Activated gamma-delta T cell treated with Interleukin-2 at 50 U/mL for 16 hours (primary cell): ENCODE measurements around the gene CALN1.
"Not testable (repeated sequence)": the region's sequence is repeated elsewhere in the genome, so short reads cannot be mapped to it uniquely, and the experiment has no call there.

Experiments used
- DNase-seq: peaks from one replicate; pipeline ENCODE4 v3.0.0-alpha.2; 2020

The CALN1 gene

GRCh38 chr7:72412121-72412618, at the start of gene CALN1:
CALN1 (minus strand) TSS chr7:72412338.
- not testable (repeated sequence) for DNase-seq

GRCh38 chr7:72453471-72453870, 41.3 kb upstream of the CALN1 start:
- no peak for DNase-seq

GRCh38 chr7:72447465-72448204, 35.5 kb upstream of the CALN1 start:
- DNase-seq, result no peak

GRCh38 chr7:72446591-72447462, 34.7 kb upstream of the CALN1 start:
- no peak for DNase-seq

GRCh38 chr7:72446131-72446530, 34.0 kb upstream of the CALN1 start:
- DNase-seq, result no peak

GRCh38 chr7:72445580-72445979, 33.4 kb upstream of the CALN1 start:
- no peak for DNase-seq

- no peak for DNase-seq
Observed at GRCh38 chr7:72445075-72445474, 32.9 kb upstream of the CALN1 start.

GRCh38 chr7:72444026-72444776, 32.1 kb upstream of the CALN1 start:
- DNase-seq, result no peak

- DNase-seq, result no peak
Observed at GRCh38 chr7:72441791-72442190, 29.7 kb upstream of the CALN1 start.

GRCh38 chr7:72438491-72438890, 26.4 kb upstream of the CALN1 start:
- no peak for DNase-seq

GRCh38 chr7:72437610-72438009, 25.5 kb upstream of the CALN1 start:
- DNase-seq, result no peak

GRCh38 chr7:72437061-72437585, 25.0 kb upstream of the CALN1 start:
- DNase-seq, result no peak

- no peak for DNase-seq
Observed at GRCh38 chr7:72435925-72436480, 23.9 kb upstream of the CALN1 start.

- no peak for DNase-seq
Observed at GRCh38 chr7:72435366-72435765, 23.2 kb upstream of the CALN1 start.

GRCh38 chr7:72430531-72430930, 18.4 kb upstream of the CALN1 start:
- DNase-seq, result no peak

- no peak for DNase-seq
Observed at GRCh38 chr7:72429316-72429715, 17.2 kb upstream of the CALN1 start.

- no peak for DNase-seq
Observed at GRCh38 chr7:72416846-72417245, 4.7 kb upstream of the CALN1 start.

- DNase-seq, result no peak
Observed at GRCh38 chr7:72415586-72415985, 3.4 kb upstream of the CALN1 start.

- DNase-seq, result no peak
Observed at GRCh38 chr7:72413886-72414285, 1.7 kb upstream of the CALN1 start.

- DNase-seq, result no peak
Observed at GRCh38 chr7:72413290-72413689, 1.2 kb upstream of the CALN1 start.

GRCh38 chr7:72411419-72411818, 719 bp downstream of the CALN1 start:
- no peak for DNase-seq

GRCh38 chr7:72409638-72410015, 2.5 kb downstream of the CALN1 start:
- DNase-seq, result no peak
